ENCODE results near the gene DMRTB1. TPM values are rescaled to one million over a fixed set of nuclear protein-coding genes. Genes with fewer than 3 reads are reported as not detected.
A peak's percentile ranks its signal among the peaks of the same experiment; 100 is the strongest.

Gene DMRTB1
- total and polyA plus RNA-seq, 2 of the 8 experiments (the other 6 are each of a cell fraction or from before 2014, with no cell fraction given) = 0.06 to 0.35 TPM

DNA sequence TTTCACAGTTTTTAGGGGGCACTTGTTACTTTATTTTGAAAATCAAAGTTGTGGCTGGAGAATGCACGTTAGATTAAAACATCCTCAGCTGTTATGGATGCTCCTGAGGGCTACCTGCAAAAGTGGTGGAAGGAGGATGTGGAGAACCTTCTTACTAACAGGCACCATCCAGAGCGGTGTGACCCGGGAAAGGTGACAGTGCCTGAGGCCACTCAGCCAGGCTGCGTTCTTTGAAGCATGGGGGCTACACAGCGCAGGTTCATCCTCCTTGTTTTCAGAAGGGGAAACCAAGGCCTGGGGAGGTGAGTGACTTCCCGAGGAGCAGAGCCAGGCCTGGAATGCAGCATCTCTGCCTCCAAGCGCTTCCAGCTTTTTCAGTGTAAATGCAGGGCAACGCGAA, 24.0 kb downstream of the DMRTB1 start:
- no peak overlapping the region for H3K27ac ChIP-seq (ENCODE audit: low read depth, low read length)
- H2BK12ac ChIP-seq (ENCODE audit: low read depth, low read length) = peak overlapping the region; percentile 50; the same call in 1 of the 2 replicates
- H4K5ac ChIP-seq (ENCODE audit: insufficient read length, low read depth, low read length) = no peak overlapping the region
- ChIA-PET CTCF (ENCODE audit: partially characterized antibody) (interaction anchor here (0.6 to 9.7 kb wide), 14 partner anchors 11 to 215 kb away, joined by 3 to 264 read pairs (median 8); no protein-coding TSS in a partner anchor), POLR2A (ENCODE audit: partially characterized antibody) (interaction anchor here (0.5 kb wide), 1 partner anchor 10 kb away, joined by 3 read pairs; no protein-coding TSS in a partner anchor)
- no peak overlapping the region for H4K91ac ChIP-seq (replicated peaks; ENCODE audit: insufficient read length, low read length)
- 94% methylated on average over 7 of the region's 9 CpGs; no CpG with 5 or more reads in 1 of the 2 experiments for WGBS, 2 experiments (ENCODE audit: extremely low coverage in 1 of 2, insufficient coverage in 1 of 2, insufficient read length in 1 of 2, insufficient replicate concordance in 2 of 2, low coverage in 1 of 2, low lambda C conversion rate in 2 of 2, missing lambda C conversion rate in 1 of 2)
- no peak overlapping the region; the same call in 1 of the 2 replicates for H2BK15ac ChIP-seq (ENCODE audit: low read length)
- H2AFZ ChIP-seq (ENCODE audit: low read length) = no peak overlapping the region
- no peak overlapping the region for H3K4me3 ChIP-seq (ENCODE audit: extremely low read depth in 1 of 4, insufficient read depth in 2 of 4, low read depth in 3 of 4, low read length in 4 of 4)
- H3K56ac ChIP-seq (replicated peaks; ENCODE audit: insufficient read length, low read depth, low read length) = no peak overlapping the region
- no peak overlapping the region for H3K14ac ChIP-seq (ENCODE audit: insufficient read length)
- H3K36me3 ChIP-seq (ENCODE audit: control insufficient read depth in 2 of 4, insufficient read depth in 4 of 4, low read length in 3 of 4) = no peaks in the 10 kb centered on the region
- H3K9ac ChIP-seq (replicated peaks in 1 of 4; ENCODE audit: extremely low read depth in 1 of 4, low read depth in 3 of 4, low read length in 3 of 4) = no peak overlapping the region
- 0 out of 2 replicates have a peak overlapping the region, but pooled peaks have one; percentile 1 for H2BK20ac ChIP-seq (ENCODE audit: low read length)
- peaks cover 0 to 3% (median 2%) of the 10 kb centered on the region in 4 experiments; a peak in 2 of 7 replicates for H3K27me3 ChIP-seq (replicated peaks in 1 of 4; ENCODE audit: control insufficient read depth in 3 of 4, extremely low read depth in 1 of 4, insufficient read depth in 3 of 4, low read length in 3 of 4)
- H3K79me2 ChIP-seq (ENCODE audit: control insufficient read depth in 1 of 2, insufficient read depth in 2 of 2, low read length in 2 of 2) = no peaks in the 10 kb centered on the region; a peak in 1 of 4 replicates
- no peak overlapping the region for H2BK120ac ChIP-seq (replicated peaks; ENCODE audit: low read depth, low read length)
- 0 out of 2 replicates have a peak overlapping the region, but pooled peaks have one; percentile 3 for H2BK5ac ChIP-seq (ENCODE audit: low read depth, low read length)
- no peaks in the 10 kb centered on the region for H4K20me1 ChIP-seq (replicated peaks in 1 of 2; ENCODE audit: control insufficient read depth in 1 of 2, insufficient read depth in 2 of 2, low read length in 2 of 2)
- H4K8ac ChIP-seq (ENCODE audit: extremely low read depth, insufficient read depth, low read length) = no peak overlapping the region
- H3K9me3 ChIP-seq (ENCODE audit: insufficient read depth in 2 of 2, low read depth in 1 of 2, low read length in 1 of 2) = no peaks in the 10 kb centered on the region
- H2AK5ac ChIP-seq (ENCODE audit: low read depth, low read length) = no peak overlapping the region
- DNase-seq (ENCODE audit: low read depth in 1 of 2, low spot score in 2 of 2) = no peak
- H3K4ac ChIP-seq (replicated peaks; ENCODE audit: insufficient read length, low read depth, low read length) = no peak overlapping the region
- no peaks in the 10 kb centered on the region for H3K23me2 ChIP-seq (ENCODE audit: low read depth, low read length)
- no peak overlapping the region for H3K4me2 ChIP-seq (ENCODE audit: insufficient read depth in 1 of 2, low read depth in 2 of 2, low read length in 2 of 2)
- peaks cover 0 to 12% (median 3%) of the 10 kb centered on the region in 4 experiments; a peak in 5 of 7 replicates for H3K4me1 ChIP-seq (replicated peaks in 1 of 4; ENCODE audit: control insufficient read depth in 3 of 4, insufficient read depth in 4 of 4, low read length in 3 of 4)
- no peak for FAIRE-seq
- H3K23ac ChIP-seq (ENCODE audit: insufficient read length) = no peak overlapping the region
- no peak overlapping the region; the same call in 1 of the 2 replicates for H3K18ac ChIP-seq (ENCODE audit: extremely low read depth, low read length)
- no peaks in the 10 kb centered on the region for H3K79me1 ChIP-seq (ENCODE audit: low read depth, low read length)
- TF ChIP-seq, protein P1, sequence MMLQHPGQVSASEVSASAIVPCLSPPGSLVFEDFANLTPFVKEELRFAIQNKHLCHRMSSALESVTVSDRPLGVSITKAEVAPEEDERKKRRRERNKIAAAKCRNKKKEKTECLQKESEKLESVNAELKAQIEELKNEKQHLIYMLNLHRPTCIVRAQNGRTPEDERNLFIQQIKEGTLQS (IDR thresholded peaks at IDR 0.05; ENCODE audit: insufficient read depth, low read depth, low read length) = no peak
- TF ChIP-seq YY1 (IDR thresholded peaks at IDR 0.05; ENCODE audit: low read depth, low read length) (no peak), TAF1 (IDR thresholded peaks at IDR 0.05; ENCODE audit: low read depth, low read length) (no peak), FOSL1 (IDR thresholded peaks at IDR 0.05; ENCODE audit: insufficient read depth, low read depth, low read length) (no peak), JUND (IDR thresholded peaks at IDR 0.05; ENCODE audit: low read length) (no peak), EP300 (IDR thresholded peaks at IDR 0.05; ENCODE audit: borderline replicate concordance in 1 of 2, low read depth in 2 of 2, low read length in 2 of 2) (no peak), TEAD4 (IDR thresholded peaks at IDR 0.05; ENCODE audit: low read depth, low read length) (no peak), CHD1 (IDR thresholded peaks at IDR 0.05; ENCODE audit: low read depth, low read length) (no peak), CEBPB (IDR thresholded peaks at IDR 0.05; ENCODE audit: low read depth, low read length) (no peak), SRF (IDR thresholded peaks at IDR 0.05; ENCODE audit: low read depth, low read length) (no peak), GABPA (IDR thresholded peaks at IDR 0.05; ENCODE audit: borderline replicate concordance, insufficient read depth, low read length) (no peak), RFX5 (IDR thresholded peaks at IDR 0.05; ENCODE audit: borderline replicate concordance, low read depth, low read length) (no peak), SAP30 (IDR thresholded peaks at IDR 0.05; ENCODE audit: insufficient read depth, insufficient replicate concordance, low read length) (no peak), SIRT6 (IDR thresholded peaks at IDR 0.05; ENCODE audit: low read length) (no peak)
